HepG2 (cell line): Measurements from ENCODE around the gene CORO1C. TPM values are rescaled to one million over a fixed set of nuclear protein-coding genes. Genes with fewer than 3 reads are reported as not detected.

Experiments
- ATAC-seq: fragments of 200-7000 bp; cut with Tn5 transposase; 3 replicates; pipeline ENCODE4 v1.9.1; 2020; ENCODE audit warnings: mild to moderate bottlenecking, moderate library complexity
- BruUV-seq: library from RNA; stranded (reverse); fragments of 400-500 nt; replicated peaks from 2 replicates; lab custom pipeline; 2021; lab: Mats Ljungman, UMichigan
- CTCF ChIA-PET: fragments of 300-600 bp; formaldehyde crosslinking; extraction: SDS; loops from one replicate; lab custom pipeline; 2021; ENCODE audit warnings: low total read pairs, inconsistent platforms, low intra/inter-chr PET ratio; lab: Yijun Ruan, JAX
- POLR2A ChIA-PET: fragments of 350-600 bp; sonication (Branson Sonifier 250); formaldehyde crosslinking; loops from one replicate; lab custom pipeline; 2020; ENCODE audit warnings: antibody characterized with exemption, inconsistent platforms; lab: Yijun Ruan, JAX
- DNase-seq: peaks from one replicate; pipeline ENCODE4 v3.0.0-alpha.2; 2015; ENCODE audit warnings: low spot score
- FAIRE-seq: peaks from 3 replicates; lab custom pipeline; 2011; peaks lifted over from hg19 to GRCh38; lab: Jason Lieb, UNC
- H2AFZ ChIP-seq: one replicate; pipeline ENCODE4 v1.6.1; 2011; ENCODE audit warnings: low read length, inconsistent platforms
- H3K27ac ChIP-seq: fragments of 300-600 bp; 3 replicates; pipeline ENCODE4 v1.8.0; 2011; ENCODE audit warnings: mixed run types, mild to moderate bottlenecking, mixed read lengths, low read length, inconsistent platforms; ENCODE audit not compliant: insufficient read depth; ENCODE audit errors: extremely low read length
- H3K27me3 ChIP-seq, 2 experiments: fragments of 200-600 bp in 1 of 2; 2 replicates in 1 of 2; 3 replicates in 1 of 2; pipeline versions ENCODE4 v1.6.0 to v1.8.0; 2011; ENCODE audit warnings: low read length in 2 of 2, mild to moderate bottlenecking in 2 of 2, moderate library complexity in 2 of 2, inconsistent platforms in 1 of 2; ENCODE audit not compliant: insufficient read depth in 2 of 2, control insufficient read depth in 1 of 2
- H3K36me3 ChIP-seq, 2 experiments: fragments of 200-600 bp in 1 of 2; replicated peaks in 1 of 2; 2 replicates in 1 of 2; 3 replicates in 1 of 2; pipeline versions ENCODE4 v1.5.1 to v1.8.0; 2011; ENCODE audit warnings: low read length in 2 of 2, inconsistent platforms in 1 of 2; ENCODE audit not compliant: insufficient read depth in 2 of 2, control insufficient read depth in 1 of 2
- H3K4me1 ChIP-seq: 2 replicates; pipeline ENCODE4 v1.5.1; 2012; ENCODE audit warnings: low read length, inconsistent platforms; ENCODE audit not compliant: insufficient read depth
- H3K4me2 ChIP-seq: 2 replicates; pipeline ENCODE4 v1.6.0; 2011; ENCODE audit warnings: low read depth, low read length, inconsistent platforms
- H3K4me3 ChIP-seq, 3 experiments: fragments of 200-600 bp in 1 of 3; sonication (generic), shearing (Covaris generic) in 1 of 3; replicated peaks in 1 of 3; 2 replicates each; pipeline ENCODE4 v1.5.1; 2011 to 2016; ENCODE audit warnings: low read length in 3 of 3, inconsistent platforms in 2 of 3, low read depth in 2 of 3, mild to moderate bottlenecking in 2 of 3, control low read depth in 1 of 3, mixed read lengths in 1 of 3; ENCODE audit not compliant: insufficient read depth in 1 of 3
- H3K79me2 ChIP-seq: one replicate; pipeline ENCODE4 v1.6.1; 2011; ENCODE audit warnings: low read length, inconsistent platforms; ENCODE audit not compliant: insufficient read depth
- H3K9ac ChIP-seq: 2 replicates; pipeline ENCODE4 v1.6.0; 2011; ENCODE audit warnings: mild to moderate bottlenecking, low read depth, low read length, inconsistent platforms; ENCODE audit not compliant: insufficient read depth
- H3K9me3 ChIP-seq: 2 replicates; pipeline ENCODE4 v1.5.1; 2012; ENCODE audit warnings: mild to moderate bottlenecking, low read length
- H4K20me1 ChIP-seq: 2 replicates; pipeline ENCODE4 v1.6.0; 2011; ENCODE audit warnings: inconsistent platforms, mild to moderate bottlenecking, low read length, moderate library complexity; ENCODE audit not compliant: insufficient read depth
- CBX2 ChIP-seq, 2 experiments: fragments of 200-600 bp in 1 of 2; sonication (generic); formaldehyde crosslinking in 1 of 2; IDR thresholded peaks; 2 replicates each; pipeline versions ENCODE4 v1.7.0 to v1.8.1; 2018 to 2022; ENCODE audit warnings: low read depth in 2 of 2, low read length in 1 of 2, mild to moderate bottlenecking in 1 of 2, missing genetic modification reagents in 1 of 2
- HOXA7 ChIP-seq: sonication (generic); formaldehyde crosslinking; IDR thresholded peaks from 2 replicates; pipeline ENCODE4 v1.8.1; 2022; ENCODE audit warnings: mild to moderate bottlenecking, missing genetic modification reagents, moderate library complexity
- KLF15 ChIP-seq: sonication (generic); formaldehyde crosslinking; IDR thresholded peaks from 2 replicates; pipeline ENCODE4 v1.8.1; 2023; ENCODE audit warnings: borderline replicate concordance, mild to moderate bottlenecking, inconsistent platforms, missing genetic modification reagents, mixed read lengths
- SMAD9 ChIP-seq: sonication (generic); formaldehyde crosslinking; IDR thresholded peaks from 2 replicates; pipeline ENCODE4 v1.5.1; 2020; ENCODE audit warnings: mild to moderate bottlenecking, missing genetic modification reagents
- STAG1 ChIP-seq: sonication (generic); formaldehyde crosslinking; IDR thresholded peaks from 2 replicates; pipeline ENCODE4 v1.4.0; 2020; ENCODE audit warnings: missing genetic modification reagents
- THAP11 ChIP-seq: IDR thresholded peaks from 2 replicates; pipeline ENCODE4 v1.6.1; 2016; ENCODE audit warnings: missing biosample characterization, missing genetic modification reagents
- ZC3H4 ChIP-seq: sonication (generic); formaldehyde crosslinking; IDR thresholded peaks from 2 replicates; pipeline ENCODE4 v1.4.0; 2020; ENCODE audit warnings: missing genetic modification reagents, borderline replicate concordance
- ZNF333 ChIP-seq: sonication (generic); formaldehyde crosslinking; IDR thresholded peaks from 2 replicates; pipeline ENCODE4 v1.4.0; 2020; ENCODE audit warnings: mild to moderate bottlenecking, missing genetic modification reagents, borderline replicate concordance
- ZNF414 ChIP-seq: sonication (generic); formaldehyde crosslinking; IDR thresholded peaks from 2 replicates; pipeline ENCODE4 v1.5.0; 2020; ENCODE audit warnings: missing genetic modification reagents
- ZNF468 ChIP-seq: sonication (generic); formaldehyde crosslinking; IDR thresholded peaks from 2 replicates; pipeline ENCODE4 v1.8.0; 2022; ENCODE audit warnings: mild to moderate bottlenecking, moderate library complexity, missing genetic modification reagents
- WGBS: methylation state at CpG from one replicate; pipeline ENCODE4 v1.1.6; 2017; ENCODE audit warnings: low lambda C conversion rate; 5-methylcytosine and 5-hydroxymethylcytosine counted together
- in situ Hi-C: cut with HindIII; loops from 2 replicates; pipeline ENCODE4 v1.10.0; 2017; ENCODE audit warnings: low pct_unique_long_range_greater_than_20kb; ENCODE audit not compliant: extremely low pct_ligation_motif_present
- intact Hi-C: fragments of 100-400 bp; cut with micrococcal nuclease; formaldehyde crosslinking; loops from one replicate; pipeline ENCODE4 v1.10.0; 2022; ENCODE audit not compliant: unreplicated experiment
- polyA plus RNA-seq, 8 experiments: library from polyadenylated mRNA; depleted of rRNA in 3 of 8; stranded (reverse) in 7 of 8; unstranded in 1 of 8; fragments of >200 nt; fragmentation: Illumina TruSeq in 4 of 8; extraction: Trizol in 4 of 8; gene quantifications; 2 replicates each; pipeline versions ENCODE4 v1.2.1 to v1.2.3, GENCODE V29; 2011 to 2016; ENCODE audit warnings: low read depth in 4 of 8, missing spikeins in 1 of 8, mixed read lengths in 1 of 8; ENCODE audit not compliant: insufficient read depth in 1 of 8
- total RNA-seq, 5 experiments: library from RNA; depleted of rRNA; stranded (reverse); fragments of >200 nt; fragmentation: Illumina TruSeq; extraction: Trizol; gene quantifications; 2 replicates each; pipeline ENCODE4 v1.2.3, GENCODE V29; 2016; ENCODE audit warnings: low read depth in 1 of 5
- TF ChIP-seq, protein P1 (sequence below): sonication (generic); formaldehyde crosslinking; IDR thresholded peaks from 2 replicates; pipeline ENCODE4 v1.4.0; 2020; ENCODE audit warnings: mild to moderate bottlenecking, missing genetic modification reagents

Gene CORO1C
- total and polyA plus RNA-seq, 2 of the 13 experiments (the other 11 are each of a cell fraction or from before 2014, with no cell fraction given) = 73.7 to 131 TPM

DNA sequence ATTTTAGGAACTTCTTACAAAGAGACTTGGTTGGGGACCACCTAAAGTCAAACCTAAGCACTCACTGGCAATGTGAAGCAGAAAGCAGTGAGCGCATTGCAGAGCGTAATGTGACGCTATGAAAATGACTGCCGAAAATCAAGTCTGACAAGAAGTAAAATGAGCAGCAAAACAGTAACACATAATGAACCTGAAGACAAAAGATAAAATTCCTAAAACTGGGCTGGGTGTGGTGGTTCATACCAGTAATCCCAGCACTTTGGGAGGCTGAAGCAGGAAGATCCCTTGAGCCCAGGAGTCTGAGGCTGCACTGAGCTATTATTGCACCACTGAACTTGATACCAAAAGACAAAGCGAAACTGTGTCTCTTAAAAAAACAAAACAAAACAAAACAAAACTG lies 16.5 kb downstream of the CORO1C start:
- Histone ChIP-seq H2AFZ (no peak overlapping the region), H3K36me3 (peaks cover 1 to 19% of the 10 kb centered on the region in 2 experiments; a peak in 3 of 5 replicates), H3K9ac (no peak overlapping the region), H3K27ac (no peak overlapping the region), H3K4me3 (no peak overlapping the region), H4K20me1 (peaks cover 23% of the 10 kb centered on the region; the same call in 1 of the 2 replicates), H3K4me2 (no peak overlapping the region), H3K4me1 (peaks cover 5% of the 10 kb centered on the region), H3K9me3 (no peaks in the 10 kb centered on the region), H3K79me2 (peaks cover 91% of the 10 kb centered on the region), H3K27me3 (no peaks in the 10 kb centered on the region)
- FAIRE-seq (no peak), DNase-seq (no peak), ATAC-seq (no peak)
- CTCF ChIA-PET = no interaction called here
- in situ Hi-C loops (no loop called here), intact Hi-C loops (no loop called here)
- no TSS peak for BruUV-seq
- POLR2A ChIA-PET = no interaction called here
- no peak for TF ChIP-seq ZC3H4 (CRISPR knock-in tag)
- no peak for TF ChIP-seq CBX2 (IDR thresholded peaks at IDR 0.05; ENCODE audit: low read depth, low read length)
- no peak for TF ChIP-seq CBX2 (CRISPR knock-in tag; IDR thresholded peaks at IDR 0.05; ENCODE audit: low read depth)
- no peak for TF ChIP-seq STAG1 (CRISPR knock-in tag)
- TF ChIP-seq ZNF414 (CRISPR knock-in tag) = no peak
- TF ChIP-seq, protein P1, sequence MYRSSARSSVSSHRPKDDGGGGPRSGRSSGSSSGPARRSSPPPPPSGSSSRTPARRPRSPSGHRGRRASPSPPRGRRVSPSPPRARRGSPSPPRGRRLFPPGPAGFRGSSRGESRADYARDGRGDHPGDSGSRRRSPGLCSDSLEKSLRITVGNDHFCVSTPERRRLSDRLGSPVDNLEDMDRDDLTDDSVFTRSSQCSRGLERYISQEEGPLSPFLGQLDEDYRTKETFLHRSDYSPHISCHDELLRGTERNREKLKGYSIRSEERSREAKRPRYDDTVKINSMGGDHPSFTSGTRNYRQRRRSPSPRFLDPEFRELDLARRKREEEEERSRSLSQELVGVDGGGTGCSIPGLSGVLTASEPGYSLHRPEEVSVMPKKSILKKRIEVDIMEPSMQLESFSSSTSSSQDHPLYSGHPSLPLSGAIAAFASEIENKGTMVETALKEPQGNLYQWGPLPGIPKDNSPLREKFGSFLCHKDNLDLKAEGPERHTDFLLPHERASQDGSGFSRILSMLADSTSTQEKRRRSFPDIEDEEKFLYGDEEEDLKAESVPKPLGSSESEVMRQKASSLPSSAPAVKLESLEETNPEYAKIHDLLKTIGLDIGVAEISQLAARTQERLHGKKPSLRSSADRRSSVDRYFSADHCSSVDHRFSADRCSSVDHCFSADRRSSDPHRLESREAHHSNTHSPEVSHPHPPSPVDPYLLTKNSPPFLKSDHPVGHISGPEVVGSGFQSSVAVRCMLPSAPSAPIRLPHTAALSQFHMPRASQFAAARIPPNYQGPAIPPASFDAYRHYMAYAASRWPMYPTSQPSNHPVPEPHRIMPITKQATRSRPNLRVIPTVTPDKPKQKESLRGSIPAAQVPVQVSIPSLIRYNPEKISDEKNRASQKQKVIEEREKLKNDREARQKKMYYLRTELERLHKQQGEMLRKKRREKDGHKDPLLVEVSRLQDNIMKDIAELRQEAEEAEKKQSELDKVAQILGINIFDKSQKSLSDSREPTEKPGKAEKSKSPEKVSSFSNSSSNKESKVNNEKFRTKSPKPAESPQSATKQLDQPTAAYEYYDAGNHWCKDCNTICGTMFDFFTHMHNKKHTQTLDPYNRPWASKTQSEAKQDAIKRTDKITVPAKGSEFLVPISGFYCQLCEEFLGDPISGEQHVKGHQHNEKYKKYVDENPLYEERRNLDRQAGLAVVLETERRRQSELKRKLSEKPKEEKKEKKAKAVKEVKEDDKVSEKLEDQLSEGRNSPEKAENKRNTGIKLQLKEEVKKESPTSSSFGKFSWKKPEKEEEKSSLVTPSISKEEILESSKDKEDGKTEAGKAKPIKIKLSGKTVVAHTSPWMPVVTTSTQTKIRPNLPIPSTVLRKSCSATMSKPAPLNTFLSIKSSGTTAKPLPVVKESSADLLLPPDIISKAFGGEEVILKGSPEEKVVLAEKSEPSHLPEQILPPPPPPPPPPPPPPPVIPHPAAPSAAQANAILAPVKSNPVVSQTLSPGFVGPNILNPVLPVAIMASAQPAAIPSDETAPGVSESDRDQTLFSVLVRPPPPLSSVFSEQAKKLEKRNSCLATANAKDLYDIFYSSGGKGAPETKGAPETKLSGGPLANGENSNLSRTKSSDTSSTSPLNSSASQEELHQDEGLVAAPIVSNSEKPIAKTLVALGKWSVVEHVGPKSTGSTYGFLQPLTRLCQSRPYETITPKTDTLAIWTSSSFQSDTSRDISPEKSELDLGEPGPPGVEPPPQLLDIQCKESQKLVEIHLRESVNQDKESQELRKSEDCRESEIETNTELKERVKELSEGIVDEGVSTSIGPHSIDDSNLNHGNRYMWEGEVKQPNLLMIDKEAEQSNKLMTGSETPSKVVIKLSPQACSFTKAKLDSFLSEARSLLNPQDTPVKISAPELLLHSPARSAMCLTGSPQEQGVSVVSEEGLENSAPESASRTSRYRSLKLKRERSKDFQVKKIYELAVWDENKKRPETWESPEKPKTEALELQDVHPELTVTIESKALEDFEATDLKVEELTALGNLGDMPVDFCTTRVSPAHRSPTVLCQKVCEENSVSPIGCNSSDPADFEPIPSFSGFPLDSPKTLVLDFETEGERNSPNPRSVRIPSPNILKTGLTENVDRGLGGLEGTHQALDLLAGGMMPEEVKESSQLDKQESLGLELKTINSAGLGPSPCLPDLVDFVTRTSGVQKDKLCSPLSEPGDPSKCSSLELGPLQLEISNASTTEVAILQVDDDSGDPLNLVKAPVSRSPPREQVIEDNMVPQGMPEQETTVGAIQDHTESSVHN (CRISPR knock-in tag) = no peak
- no peak for TF ChIP-seq ZNF333 (CRISPR knock-in tag)
- TF ChIP-seq THAP11 (CRISPR knock-in tag) = no peak
- TF ChIP-seq SMAD9 (CRISPR knock-in tag) = no peak
- TF ChIP-seq KLF15 (CRISPR knock-in tag) = no peak
- no peak for TF ChIP-seq HOXA7 (CRISPR knock-in tag)
- no peak for TF ChIP-seq ZNF468 (CRISPR knock-in tag)
- 99% methylated on average over 5 of the region's 5 CpGs for WGBS
